ENCODE measurements around the gene PARVG. TPM values are rescaled to one million over a fixed set of nuclear protein-coding genes. Genes with fewer than 3 reads are reported as not detected.

PARVG gene
- total RNA-seq, 1 donor from 2014 or later = 65.9 TPM

DNA sequence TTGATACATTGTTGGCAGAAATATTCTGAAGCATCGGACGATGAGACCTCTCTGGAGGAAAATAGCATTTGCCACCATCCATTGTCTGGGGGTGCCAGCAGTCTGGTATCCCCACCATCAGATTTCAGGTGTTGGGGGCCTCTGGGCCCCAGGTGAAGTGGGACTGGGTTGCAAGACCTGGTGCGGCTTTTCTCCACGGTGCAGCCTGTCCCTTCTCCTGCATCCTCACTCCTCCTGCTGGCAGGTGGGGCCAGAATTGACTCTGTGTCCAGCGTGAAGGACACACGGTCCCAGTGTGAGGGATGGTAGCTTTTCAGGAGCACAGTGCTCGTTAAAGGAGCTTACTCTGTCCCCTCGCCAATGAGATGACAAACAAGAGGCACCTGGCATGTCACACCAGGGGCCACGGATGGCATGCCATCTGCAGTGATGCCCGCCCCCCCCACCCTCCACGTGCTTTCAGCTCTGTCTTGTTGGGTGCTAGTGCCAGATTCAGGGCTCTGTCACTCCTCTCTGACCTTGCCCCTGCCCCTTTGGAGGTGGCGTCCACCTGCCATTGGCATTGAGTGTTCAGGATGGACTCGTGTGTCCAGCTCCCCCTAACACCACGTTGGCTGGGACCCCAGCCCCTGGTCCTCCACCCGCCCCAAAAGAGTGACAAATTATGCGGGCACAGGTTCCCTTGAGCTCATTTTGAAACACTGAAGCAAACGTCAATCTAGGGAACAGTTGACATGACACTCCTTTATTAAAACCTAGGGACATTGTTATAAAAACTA is 62.4 kb downstream of the PARVG start:
- ATAC-seq = no peak
- TF ChIP-seq, protein P1, sequence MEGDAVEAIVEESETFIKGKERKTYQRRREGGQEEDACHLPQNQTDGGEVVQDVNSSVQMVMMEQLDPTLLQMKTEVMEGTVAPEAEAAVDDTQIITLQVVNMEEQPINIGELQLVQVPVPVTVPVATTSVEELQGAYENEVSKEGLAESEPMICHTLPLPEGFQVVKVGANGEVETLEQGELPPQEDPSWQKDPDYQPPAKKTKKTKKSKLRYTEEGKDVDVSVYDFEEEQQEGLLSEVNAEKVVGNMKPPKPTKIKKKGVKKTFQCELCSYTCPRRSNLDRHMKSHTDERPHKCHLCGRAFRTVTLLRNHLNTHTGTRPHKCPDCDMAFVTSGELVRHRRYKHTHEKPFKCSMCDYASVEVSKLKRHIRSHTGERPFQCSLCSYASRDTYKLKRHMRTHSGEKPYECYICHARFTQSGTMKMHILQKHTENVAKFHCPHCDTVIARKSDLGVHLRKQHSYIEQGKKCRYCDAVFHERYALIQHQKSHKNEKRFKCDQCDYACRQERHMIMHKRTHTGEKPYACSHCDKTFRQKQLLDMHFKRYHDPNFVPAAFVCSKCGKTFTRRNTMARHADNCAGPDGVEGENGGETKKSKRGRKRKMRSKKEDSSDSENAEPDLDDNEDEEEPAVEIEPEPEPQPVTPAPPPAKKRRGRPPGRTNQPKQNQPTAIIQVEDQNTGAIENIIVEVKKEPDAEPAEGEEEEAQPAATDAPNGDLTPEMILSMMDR (IDR thresholded peaks at IDR 0.05) = no peak
- intact Hi-C loops (cut with DNase I) = no loop called here

DNA sequence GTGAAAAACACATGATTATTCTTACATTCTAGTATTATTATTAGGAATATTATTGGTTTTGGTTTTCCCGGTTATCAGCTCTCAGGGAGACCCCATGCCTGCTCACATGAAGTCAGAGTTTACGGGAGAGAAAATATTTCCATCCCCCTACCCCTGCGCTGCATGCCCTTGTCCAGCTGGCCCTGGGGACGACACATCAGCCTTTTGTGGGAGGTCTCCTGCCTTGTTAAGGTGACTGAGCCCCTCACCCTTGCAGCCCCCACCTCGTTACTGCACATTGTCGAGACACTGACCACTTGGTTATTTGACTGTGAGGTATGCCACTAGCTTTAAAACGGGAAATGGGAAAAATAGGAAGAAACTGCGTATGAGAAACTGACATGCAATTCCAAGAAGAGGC is 63.0 kb downstream of the PARVG start:
- Histone ChIP-seq H3K4me3 (no peak overlapping the region), H3K9me3 (no peaks in the 10 kb centered on the region), H3K27ac (no peak overlapping the region), H3K36me3 (no peaks in the 10 kb centered on the region), H3K4me1 (no peaks in the 10 kb centered on the region), H3K27me3 (peaks cover 18% of the 10 kb centered on the region)
- TF ChIP-seq, protein P1 (IDR thresholded peaks at IDR 0.05) = no peak
- no peak for ATAC-seq
- intact Hi-C loops (cut with DNase I) = no loop called here
- DNase-seq = no peak

More for the DNA sequence above, 62.4 kb downstream of the PARVG start:
- peaks cover 18% of the 10 kb centered on the region for H3K27me3 ChIP-seq
- no peak for DNase-seq
- H3K36me3 ChIP-seq = no peaks in the 10 kb centered on the region
- no peaks in the 10 kb centered on the region for H3K9me3 ChIP-seq
- H3K4me3 ChIP-seq = no peak overlapping the region
- H3K4me1 ChIP-seq = no peaks in the 10 kb centered on the region
- H3K27ac ChIP-seq = no peak overlapping the region

DNA sequence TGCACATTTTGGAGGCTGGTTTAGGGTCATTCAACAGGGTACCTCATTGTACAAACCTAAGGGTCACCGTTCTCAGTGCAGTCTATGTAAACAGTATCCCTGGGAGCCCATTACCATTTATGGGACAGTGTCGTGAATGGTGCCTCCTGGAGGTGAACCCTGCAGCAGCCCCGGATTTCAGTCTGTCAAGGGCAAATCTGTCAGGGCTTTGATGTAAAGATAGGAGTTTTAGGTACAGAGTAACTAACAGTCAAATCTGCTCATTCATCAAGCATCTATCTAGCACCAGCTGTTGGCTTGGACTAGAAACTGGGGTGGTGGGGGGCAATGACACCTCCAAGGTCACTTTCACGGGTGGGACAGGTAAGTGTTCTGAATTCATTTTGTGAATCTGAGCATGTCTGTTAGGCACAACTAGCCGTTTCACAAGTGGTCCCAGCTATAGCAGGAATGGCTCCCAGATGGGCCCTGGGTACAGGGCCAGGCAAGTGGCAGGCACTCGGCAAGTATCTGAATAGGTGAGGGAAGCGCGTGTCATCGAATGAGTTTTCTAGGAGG is 63.6 kb downstream of the PARVG start:
- Histone ChIP-seq H3K27ac (no peak overlapping the region), H3K4me3 (no peak overlapping the region), H3K4me1 (no peaks in the 10 kb centered on the region), H3K36me3 (no peaks in the 10 kb centered on the region), H3K27me3 (peaks cover 18% of the 10 kb centered on the region), H3K9me3 (no peaks in the 10 kb centered on the region)
- TF ChIP-seq, protein P1 (IDR thresholded peaks at IDR 0.05) = no peak
- no peak for DNase-seq
- intact Hi-C loops (cut with DNase I) = no loop called here
- no peak for ATAC-seq

GRCh38 chr22:44245438-44245837 is 64.7 kb downstream of the PARVG start:
- Histone ChIP-seq H3K9me3 (no peaks in the 10 kb centered on the region), H3K27ac (no peak overlapping the region), H3K4me1 (no peaks in the 10 kb centered on the region), H3K4me3 (no peak overlapping the region), H3K36me3 (no peaks in the 10 kb centered on the region), H3K27me3 (peaks cover 18% of the 10 kb centered on the region)
- no peak for ATAC-seq
- TF ChIP-seq, protein P1 (IDR thresholded peaks at IDR 0.05) = no peak
- intact Hi-C loops (cut with DNase I) = no loop called here
- no peak for DNase-seq

DNA sequence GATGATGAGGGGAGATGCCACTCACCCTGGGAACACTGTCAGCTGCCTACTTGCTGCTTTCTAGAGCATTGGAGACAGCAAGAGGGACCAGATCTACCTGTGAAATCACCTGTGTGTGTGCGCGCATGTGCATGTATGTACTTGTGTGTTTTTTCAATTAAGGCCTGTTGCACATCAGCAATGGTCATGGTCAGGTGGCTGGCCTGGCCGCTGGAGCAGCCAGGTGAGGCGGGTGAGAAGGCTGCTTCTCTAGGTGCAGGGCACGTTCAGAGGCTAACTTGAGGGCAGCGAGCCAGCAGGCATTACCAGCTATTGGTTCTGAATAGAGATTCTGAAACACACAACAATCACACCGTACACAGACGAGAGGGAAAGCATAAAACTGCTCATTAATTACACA is 65.1 kb downstream of the PARVG start:
- TF ChIP-seq, protein P1 (IDR thresholded peaks at IDR 0.05) = no peak
- H3K27ac ChIP-seq = no peak overlapping the region
- no peaks in the 10 kb centered on the region for H3K4me1 ChIP-seq
- no peaks in the 10 kb centered on the region for H3K9me3 ChIP-seq
- no peak for ATAC-seq
- DNase-seq = no peak
- H3K36me3 ChIP-seq = no peaks in the 10 kb centered on the region
- H3K4me3 ChIP-seq = no peak overlapping the region
- intact Hi-C loops (cut with DNase I) = no loop called here
- H3K27me3 ChIP-seq = peaks cover 18% of the 10 kb centered on the region

Data from upper lobe of right lung (tissue), 1 donor.